Cerebellar cortex (tissue), 1 donor: ENCODE data around the gene WNT3A.

Experiments
- DNase-seq: peaks from one replicate; pipeline ENCODE4 v3.0.0-alpha.2; 2015; ENCODE audit warnings: low spot score

WNT3A gene

GRCh38 chr1:228084325-228084724 lies 77.5 kb downstream of the WNT3A start:
- DNase-seq, result no peak

GRCh38 chr1:228084797-228085196 lies 78.0 kb downstream of the WNT3A start:
- no peak for DNase-seq

GRCh38 chr1:228085287-228085951 lies 78.6 kb downstream of the WNT3A start:
- no peak for DNase-seq

GRCh38 chr1:228087771-228088251 lies 81.0 kb downstream of the WNT3A start:
- no peak for DNase-seq

- DNase-seq, result no peak
Observed at GRCh38 chr1:228088586-228089498, 82.0 kb downstream of the WNT3A start.

- DNase-seq, result no peak
Observed at GRCh38 chr1:228089519-228090380, 83.0 kb downstream of the WNT3A start.

GRCh38 chr1:228090613-228091081 lies 83.8 kb downstream of the WNT3A start:
- no peak for DNase-seq

GRCh38 chr1:228091084-228091483 lies 84.3 kb downstream of the WNT3A start:
- no peak for DNase-seq

- no peak for DNase-seq
Observed at GRCh38 chr1:228092342-228093049, 85.7 kb downstream of the WNT3A start.

- no peak for DNase-seq
Observed at GRCh38 chr1:228093050-228093906, 86.5 kb downstream of the WNT3A start.

GRCh38 chr1:228094432-228095016 lies 87.7 kb downstream of the WNT3A start:
- no peak for DNase-seq

- no peak for DNase-seq
Observed at GRCh38 chr1:228095161-228095560, 88.4 kb downstream of the WNT3A start.

- DNase-seq, result no peak
Observed at GRCh38 chr1:228095938-228096337, 89.1 kb downstream of the WNT3A start.

- no peak for DNase-seq
Observed at GRCh38 chr1:228096416-228097332, 89.9 kb downstream of the WNT3A start.

- DNase-seq, result no peak
Observed at GRCh38 chr1:228097333-228098081, 90.7 kb downstream of the WNT3A start.

GRCh38 chr1:228098323-228098931 lies 91.6 kb downstream of the WNT3A start:
- DNase-seq, result no peak

GRCh38 chr1:228099331-228099732 lies 92.5 kb downstream of the WNT3A start:
- no peak for DNase-seq
